HFFc6 (cell line): ENCODE measurements around the gene SEMA4D. TPM values are rescaled to one million over a fixed set of nuclear protein-coding genes. Genes with fewer than 3 reads are reported as not detected.

Source experiments
- DNase-seq: peaks from one replicate; pipeline ENCODE4 v3.0.0-alpha.2; 2018
- H3K27ac Mint-ChIP-seq: 2 replicates; pipeline ENCODE4 v1.8.0; 2020; ENCODE audit warnings: mild to moderate bottlenecking, mixed read lengths
- H3K27me3 Mint-ChIP-seq: 2 replicates; pipeline ENCODE4 v1.8.0; 2021; ENCODE audit warnings: mild to moderate bottlenecking, moderate library complexity, mixed read lengths; ENCODE audit not compliant: insufficient read depth
- H3K36me3 Mint-ChIP-seq: 2 replicates; pipeline ENCODE4 v1.8.0; 2021; ENCODE audit warnings: low read depth, mixed read lengths
- H3K4me1 Mint-ChIP-seq: 2 replicates; pipeline ENCODE4 v1.8.0; 2020; ENCODE audit warnings: low read depth, mixed read lengths
- H3K4me3 Mint-ChIP-seq: 2 replicates; pipeline ENCODE4 v1.8.0; 2020; ENCODE audit warnings: mild to moderate bottlenecking, moderate library complexity, mixed read lengths
- H3K9me3 Mint-ChIP-seq: 2 replicates; pipeline ENCODE4 v1.8.0; 2020; ENCODE audit warnings: mild to moderate bottlenecking, mixed read lengths
- CTCF ChIP-seq: fragments of 200-600 bp; sonication (generic); IDR thresholded peaks from 2 replicates; pipeline ENCODE4 v1.5.0; 2021; ENCODE audit warnings: antibody characterized with exemption, mild to moderate bottlenecking
- total RNA-seq, 6 experiments: library from RNA; stranded (reverse); fragmentation: NEBNext Ultra II Directional; extraction: Animal tissue kit (Norgen Biotek cat#: 25700); gene quantifications; 2 replicates in 1 of 6; 3 replicates in 5 of 6; pipeline ENCODE4 v1.2.3, GENCODE V29; 2021

Gene SEMA4D
- total RNA-seq, 6 experiments from 2014 or later: not detected

- Mint-ChIP-seq H3K4me1 (no peaks in the 10 kb centered on the region), H3K9me3 (peaks cover 5% of the 10 kb centered on the region)
- DNase-seq: no peak
These were observed 90.8 kb downstream of the SEMA4D start for GRCh38 chr9:89407070-89407469.

GRCh38 chr9:89405826-89406225 lies 92.1 kb downstream of the SEMA4D start:
- TF ChIP-seq CTCF: no peak
- Mint-ChIP-seq H3K4me3 (no peak overlapping the region), H3K36me3 (peaks cover 4% of the 10 kb centered on the region; the same call in 1 of the 2 replicates), H3K9me3 (peaks cover 5% of the 10 kb centered on the region), H3K27ac (no peak overlapping the region), H3K4me1 (no peaks in the 10 kb centered on the region), H3K27me3 (peaks cover 18% of the 10 kb centered on the region)
- no peak for DNase-seq

More at GRCh38 chr9:89407070-89407469, 90.8 kb downstream of the SEMA4D start:
- Mint-ChIP-seq H3K4me3 (no peak overlapping the region), H3K36me3 (peaks cover 4% of the 10 kb centered on the region; the same call in 1 of the 2 replicates), H3K27me3 (peaks cover 15% of the 10 kb centered on the region), H3K27ac (no peak overlapping the region)
- no peak for TF ChIP-seq CTCF

DNA sequence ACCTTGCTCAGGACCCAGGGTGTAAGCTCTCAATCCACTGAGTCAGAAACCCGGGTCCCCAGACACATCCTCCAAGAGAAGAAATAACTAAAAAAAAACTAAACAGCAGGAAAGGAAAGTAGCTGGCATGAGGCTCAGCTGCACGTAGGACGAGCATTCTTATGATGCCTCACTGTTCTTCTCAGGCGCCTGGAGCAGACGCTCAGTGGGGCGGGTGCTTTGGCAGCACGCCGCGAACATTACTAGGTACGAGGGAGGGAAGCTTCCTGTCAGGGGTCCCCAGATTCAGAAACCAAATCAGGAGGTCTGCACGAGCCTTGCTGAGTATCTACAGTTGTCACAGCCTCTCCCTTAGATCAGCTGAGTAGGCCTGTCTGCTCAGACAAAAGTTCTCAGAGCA lies 93.8 kb downstream of the SEMA4D start:
- H3K4me3 Mint-ChIP-seq: no peak overlapping the region
- H3K4me1 Mint-ChIP-seq: no peaks in the 10 kb centered on the region
- H3K9me3 Mint-ChIP-seq: peaks cover 5% of the 10 kb centered on the region
- no peak for TF ChIP-seq CTCF
- peaks cover 4% of the 10 kb centered on the region; the same call in 1 of the 2 replicates for H3K36me3 Mint-ChIP-seq
- no peak for DNase-seq
- no peak overlapping the region for H3K27ac Mint-ChIP-seq
- H3K27me3 Mint-ChIP-seq: peaks cover 27% of the 10 kb centered on the region

DNA sequence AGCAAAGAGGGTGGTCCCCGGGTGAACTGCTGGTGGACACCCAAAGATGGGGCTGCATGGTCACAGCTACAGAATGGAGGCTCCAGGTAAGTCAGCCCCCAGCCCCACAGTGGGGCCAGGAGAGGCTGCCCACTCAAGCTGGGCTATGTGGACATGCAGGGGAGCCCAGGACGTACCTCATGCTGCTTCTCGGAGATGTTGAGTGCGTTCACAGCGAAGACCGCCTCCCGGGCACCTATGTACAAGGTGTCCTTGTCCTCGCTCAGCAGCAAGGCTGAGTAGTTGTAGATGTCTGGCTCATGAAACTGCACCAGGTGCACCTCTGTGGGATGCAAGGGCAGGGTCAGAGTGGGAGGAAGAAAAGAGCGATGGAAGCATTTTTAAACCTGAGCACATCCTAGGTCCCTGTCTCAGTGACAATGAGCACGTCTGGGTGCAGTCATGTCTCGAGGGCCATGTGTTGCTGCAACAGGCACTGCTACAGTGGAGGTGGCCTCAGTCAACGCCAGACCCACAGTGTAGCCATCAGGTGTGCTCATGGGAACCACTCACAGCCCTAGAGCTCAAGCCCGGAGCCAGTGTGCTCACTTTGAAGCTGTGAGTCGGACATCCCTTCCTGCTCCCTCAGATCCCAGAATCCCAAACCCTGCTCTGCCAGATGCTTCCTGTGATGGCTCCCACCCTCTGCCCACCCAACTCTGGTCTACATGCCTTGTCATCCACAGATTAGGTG lies 95.1 kb downstream of the SEMA4D start:
- peaks cover 27% of the 10 kb centered on the region for H3K27me3 Mint-ChIP-seq
- DNase-seq: no peak
- no peak overlapping the region for H3K4me3 Mint-ChIP-seq
- TF ChIP-seq CTCF: no peak
- H3K9me3 Mint-ChIP-seq: peaks cover 5% of the 10 kb centered on the region
- no peak overlapping the region for H3K27ac Mint-ChIP-seq
- peaks cover 4% of the 10 kb centered on the region; the same call in 1 of the 2 replicates for H3K36me3 Mint-ChIP-seq
- H3K4me1 Mint-ChIP-seq: no peaks in the 10 kb centered on the region

- Mint-ChIP-seq H3K27ac (no peak overlapping the region), H3K4me1 (no peaks in the 10 kb centered on the region), H3K9me3 (no peaks in the 10 kb centered on the region), H3K36me3 (no peaks in the 10 kb centered on the region), H3K4me3 (no peak overlapping the region), H3K27me3 (peaks cover 38% of the 10 kb centered on the region)
- DNase-seq: no peak
- TF ChIP-seq CTCF: no peak
These were observed 97.4 kb downstream of the SEMA4D start for GRCh38 chr9:89400403-89401116.
